GM21447 (cell line): ENCODE results near the gene ENOSF1.
A peak's percentile ranks its signal among the peaks of the same experiment; 100 is the strongest.

Source experiments
- ATAC-seq: cut with Tn5 transposase; IDR thresholded peaks from one replicate; pipeline ENCODE4 v1.9.1; 2021; ENCODE audit not compliant: unreplicated experiment

Gene ENOSF1

DNA sequence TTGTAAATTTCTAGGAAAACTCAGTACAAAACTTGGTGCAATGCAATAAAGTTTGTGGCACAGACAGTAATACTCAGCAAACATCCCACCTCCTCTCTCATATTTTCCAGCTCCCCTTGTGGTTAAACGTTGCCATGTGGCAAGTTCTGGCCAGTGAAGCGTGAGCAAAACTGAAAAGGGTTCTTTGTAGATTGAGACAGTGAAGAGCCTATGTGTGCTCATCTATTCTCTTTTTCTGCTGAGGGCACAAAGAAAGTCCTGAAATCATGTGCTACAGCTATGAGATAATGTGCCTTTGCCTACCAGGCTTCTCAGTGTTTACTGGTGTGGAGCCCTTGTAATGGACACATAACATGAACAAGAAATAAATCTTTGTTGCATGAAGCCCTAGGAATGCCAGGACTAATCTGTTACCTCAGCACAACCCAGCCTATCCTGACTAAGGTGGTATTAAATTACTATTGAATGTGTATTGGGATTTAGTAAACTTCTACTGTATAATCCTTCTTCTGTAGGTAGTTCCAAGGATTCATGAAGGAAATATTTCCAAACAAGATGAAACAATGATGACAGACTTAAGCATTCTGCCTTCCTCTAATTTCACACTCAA lies 67.9 kb downstream of the ENOSF1 start:
- peak; percentile 51 for ATAC-seq

DNA sequence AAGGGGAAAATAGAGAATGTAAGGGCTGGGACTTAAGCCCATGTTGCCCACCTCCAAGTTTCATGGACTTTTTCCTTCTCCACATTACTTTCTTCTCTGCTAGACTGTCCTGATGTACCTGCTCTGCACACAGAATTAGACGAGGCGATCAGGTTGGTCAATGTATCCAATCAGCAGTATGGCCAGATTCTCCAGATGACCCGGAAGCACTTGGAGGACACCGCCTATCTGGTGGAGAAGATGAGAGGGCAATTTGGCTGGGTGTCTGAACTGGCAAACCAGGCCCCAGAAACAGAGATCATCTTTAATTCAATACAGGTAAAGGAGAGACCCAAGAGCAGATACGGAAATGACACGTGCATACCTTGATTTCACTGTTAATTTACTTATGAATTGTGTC lies 71.2 kb downstream of the ENOSF1 start:
- ATAC-seq, result no peak

DNA sequence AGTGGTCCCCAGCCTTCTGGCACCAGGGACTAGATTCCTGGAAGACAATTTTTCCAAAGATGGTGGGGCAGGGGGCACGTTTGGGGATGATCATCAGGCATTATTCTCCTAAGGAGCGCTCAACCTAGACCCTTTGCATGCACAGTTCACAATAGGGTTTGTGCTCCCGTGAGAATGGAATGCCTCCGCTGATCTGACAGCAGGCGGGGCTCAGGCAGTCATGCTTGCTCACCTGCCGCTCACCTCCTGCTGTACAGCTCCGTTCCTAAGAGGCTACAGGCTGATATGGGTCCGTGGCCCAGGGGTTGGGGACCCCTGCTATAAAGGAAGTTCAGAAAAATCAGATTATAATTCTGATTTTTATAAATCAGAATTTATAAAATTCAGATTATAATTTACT lies 77.3 kb downstream of the ENOSF1 start:
- ATAC-seq, result no peak

DNA sequence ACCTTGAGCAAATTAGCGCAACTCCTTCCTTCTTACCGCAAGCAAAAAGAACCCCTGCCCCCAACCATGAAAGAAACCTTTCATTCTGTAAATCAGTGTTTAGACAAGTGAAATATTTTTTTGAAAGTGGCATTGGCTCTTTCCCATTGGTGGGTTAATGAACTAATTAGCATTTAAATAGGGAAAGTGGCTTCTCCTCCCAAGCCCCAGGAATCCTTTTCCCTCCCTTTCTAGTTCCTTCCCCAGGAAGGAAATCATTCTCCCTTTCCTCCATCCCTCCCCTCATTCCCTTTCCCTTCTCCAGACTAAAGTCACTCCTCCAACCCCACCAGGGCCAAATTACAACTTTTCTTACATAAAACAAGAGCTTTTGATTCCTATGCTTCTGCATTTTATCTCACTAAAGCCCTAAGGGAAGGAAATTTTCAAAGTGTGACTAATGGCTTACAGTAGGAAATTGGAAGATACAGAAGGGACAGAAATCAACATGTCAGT lies 77.8 kb downstream of the ENOSF1 start:
- ATAC-seq, result no peak

DNA sequence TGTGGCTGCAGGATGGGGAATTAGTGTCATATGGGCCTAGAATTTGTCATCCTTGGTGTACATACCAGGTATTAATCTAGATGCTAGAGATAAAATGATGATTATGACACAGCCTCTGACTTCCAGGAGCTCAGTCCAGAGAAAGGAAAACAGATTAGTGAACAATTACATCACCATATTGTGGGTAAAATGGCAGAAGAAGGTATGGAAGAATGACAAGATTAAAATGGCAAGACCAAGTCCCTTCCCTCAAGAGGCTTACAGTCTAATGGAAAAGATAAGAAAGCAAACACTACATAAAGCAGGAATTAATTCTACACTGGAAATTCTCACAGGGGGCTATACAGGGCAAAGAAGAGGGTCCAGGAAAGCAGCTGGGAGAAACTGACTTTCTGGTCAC lies 80.9 kb downstream of the ENOSF1 start:
- ATAC-seq, result no peak

DNA sequence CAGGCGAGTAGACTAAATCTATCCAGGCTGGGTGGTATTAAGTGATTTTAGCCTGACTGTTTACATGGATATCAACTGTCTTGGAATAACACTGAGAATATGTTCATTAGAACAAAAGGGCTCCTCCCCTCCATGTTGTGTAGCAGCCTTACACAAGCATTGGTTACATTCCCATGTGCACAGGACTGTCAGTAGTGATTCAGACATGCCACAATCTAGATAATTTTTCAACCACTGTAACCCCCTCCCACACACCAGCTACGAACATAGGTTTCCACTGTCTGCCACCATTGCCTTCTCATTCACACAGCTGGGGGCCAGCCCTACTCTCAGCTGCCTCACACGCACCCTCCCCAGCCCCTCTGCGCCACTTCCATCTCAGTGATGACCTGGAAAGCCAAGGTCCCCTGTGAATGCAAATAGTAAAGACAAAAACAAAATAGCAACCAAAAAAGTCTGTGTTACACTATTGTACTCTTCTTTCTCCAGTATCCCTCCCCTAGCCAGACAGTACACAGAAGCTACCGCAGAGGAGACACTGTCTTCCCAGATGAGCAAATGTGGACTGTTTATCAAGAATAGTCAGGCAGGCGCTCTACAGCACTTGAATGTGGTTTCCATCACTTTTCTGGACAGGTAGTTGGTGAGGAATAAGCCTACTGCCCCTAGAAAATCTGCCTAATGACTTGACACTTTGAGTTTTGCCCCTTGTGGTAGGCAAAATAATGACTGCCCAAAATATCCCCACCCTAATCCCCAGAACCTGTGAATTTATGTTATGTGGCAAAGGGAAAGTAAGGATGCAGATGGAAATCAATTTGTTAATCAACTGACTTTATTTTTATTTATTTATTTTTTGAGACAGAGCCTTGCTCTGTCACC lies 82.9 kb downstream of the ENOSF1 start:
- no peak for ATAC-seq

DNA sequence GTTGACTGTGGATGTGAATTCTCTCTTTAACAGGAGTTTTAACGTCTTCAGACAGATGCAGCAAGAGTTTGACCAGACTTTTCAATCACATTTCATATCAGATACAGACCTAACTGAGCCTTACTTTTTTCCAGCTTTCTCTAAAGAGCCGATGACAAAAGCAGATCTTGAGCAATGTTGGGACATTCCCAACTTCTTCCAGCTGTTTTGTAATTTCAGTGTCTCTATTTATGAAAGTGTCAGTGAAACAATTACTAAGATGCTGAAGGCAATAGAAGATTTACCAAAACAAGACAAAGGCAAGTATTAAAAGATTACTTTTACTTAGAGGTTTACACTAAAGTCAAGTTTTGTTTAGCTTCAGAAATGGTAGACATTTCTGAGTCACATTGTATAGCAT lies 85.2 kb downstream of the ENOSF1 start:
- ATAC-seq, result no peak

DNA sequence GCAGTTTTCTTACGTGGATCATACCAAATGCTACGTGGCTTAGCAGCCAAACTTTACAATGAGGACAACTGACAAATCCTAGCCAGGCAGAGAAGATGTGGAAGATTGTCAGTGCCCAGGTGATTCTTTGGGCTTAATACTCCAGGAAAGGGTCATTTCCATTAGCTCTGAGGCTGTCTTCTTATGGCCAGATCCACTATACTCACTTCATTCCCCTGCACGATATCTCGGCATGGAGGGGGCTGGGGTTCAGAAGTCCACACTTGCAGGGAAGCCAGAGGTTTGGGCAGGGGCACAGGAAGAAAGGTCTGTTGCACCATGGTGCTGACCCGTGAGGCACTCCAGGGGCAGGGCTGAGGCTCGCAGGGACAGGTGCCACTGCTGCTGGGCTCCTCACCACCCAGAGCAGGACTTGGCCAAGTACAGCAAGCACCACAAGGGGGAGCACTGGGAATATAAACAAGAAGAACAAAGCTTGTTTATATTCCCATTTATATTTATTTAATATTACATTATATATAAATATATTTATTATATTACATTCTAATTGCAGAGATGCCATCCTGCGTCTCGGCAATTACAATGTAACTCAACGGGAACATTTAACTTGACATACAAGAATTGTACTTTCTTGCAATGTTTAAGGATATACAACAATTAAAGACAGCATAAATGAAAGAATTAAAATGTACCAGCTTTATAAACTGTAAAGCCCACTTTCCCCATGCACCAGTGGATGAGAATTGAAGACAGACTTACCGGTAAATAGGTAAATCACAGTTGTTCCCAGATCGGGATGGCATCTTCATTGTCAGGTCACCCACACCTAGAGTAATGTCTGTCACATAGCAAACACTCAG lies 88.4 kb downstream of the ENOSF1 start:
- no peak for ATAC-seq

DNA sequence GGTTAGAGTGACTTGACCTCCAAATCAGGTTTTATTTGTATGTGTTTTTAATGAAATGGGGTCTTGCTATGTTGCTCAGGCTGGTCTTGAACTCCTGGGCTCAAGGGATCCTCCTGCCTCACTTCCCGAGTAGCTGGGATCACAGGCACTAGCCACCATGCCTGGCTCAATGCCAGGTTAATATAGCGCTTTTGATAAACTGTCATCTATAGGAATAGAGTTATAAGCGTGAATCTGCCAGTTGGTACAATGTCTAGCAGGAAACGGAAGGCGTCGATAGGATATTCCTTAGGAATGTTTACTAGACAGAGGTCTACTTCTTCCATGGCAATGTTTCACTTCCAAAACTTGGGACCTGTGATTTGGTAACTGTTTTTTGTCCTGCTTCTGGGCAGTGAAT lies 90.1 kb downstream of the ENOSF1 start:
- no peak for ATAC-seq

DNA sequence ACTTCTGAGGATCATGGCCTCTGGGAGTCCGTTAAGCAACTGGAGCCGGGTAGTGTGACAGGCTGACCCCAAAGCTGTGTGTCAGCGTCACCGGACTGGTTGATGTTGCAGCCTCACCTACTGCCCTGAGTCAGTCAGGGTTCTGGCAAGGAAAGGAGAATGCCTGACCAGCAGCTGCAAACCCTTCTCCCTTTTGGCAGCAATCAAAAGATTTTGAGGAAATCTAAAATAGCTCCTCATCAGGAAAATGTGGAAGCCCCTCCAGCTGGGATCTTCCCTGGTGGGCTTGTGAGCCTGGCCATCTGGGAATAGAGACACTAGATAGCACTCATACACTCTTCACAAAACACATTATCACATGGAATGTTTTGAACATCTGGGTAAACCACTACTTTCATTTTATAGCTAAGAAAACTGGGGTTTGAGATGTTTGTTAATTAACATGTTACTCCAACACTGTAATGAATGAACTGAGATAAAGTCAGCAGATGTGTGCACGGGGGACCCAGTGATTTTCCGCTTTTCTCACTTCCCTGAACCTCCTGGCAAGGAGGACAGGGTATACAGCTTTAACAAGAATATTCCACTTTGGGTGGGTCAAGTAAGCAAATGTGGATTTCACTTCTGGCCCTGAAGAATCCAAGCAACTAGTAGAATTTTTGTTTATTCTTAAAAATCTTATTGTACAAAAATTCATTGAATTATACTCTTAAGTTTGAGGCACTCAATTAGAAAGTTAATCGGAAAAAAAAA lies 91.0 kb downstream of the ENOSF1 start:
- ATAC-seq, result no peak
